COLO668 (cell line): ENCODE measurements around the gene IFTAP.
"Not testable (repeated sequence)": the region's sequence is repeated elsewhere in the genome, so short reads cannot be mapped to it uniquely, and the experiment has no call there.

Experiments
- DNase-seq: peaks from one replicate; lab custom pipeline; 2025; ENCODE audit not compliant: unreplicated experiment; lab: John Stamatoyannopoulos, UW

The IFTAP gene, protein sequence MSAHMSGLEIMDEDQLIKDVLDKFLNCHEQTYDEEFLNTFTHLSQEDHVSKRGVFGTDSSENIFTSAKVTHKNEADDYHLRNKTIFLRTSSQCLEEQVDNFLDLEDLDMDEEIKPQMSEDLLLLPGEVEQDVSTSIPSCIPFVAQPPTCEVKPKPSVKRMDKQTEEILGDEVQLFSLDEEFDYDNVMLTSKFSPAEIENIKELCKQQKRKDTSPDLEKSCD

DNA sequence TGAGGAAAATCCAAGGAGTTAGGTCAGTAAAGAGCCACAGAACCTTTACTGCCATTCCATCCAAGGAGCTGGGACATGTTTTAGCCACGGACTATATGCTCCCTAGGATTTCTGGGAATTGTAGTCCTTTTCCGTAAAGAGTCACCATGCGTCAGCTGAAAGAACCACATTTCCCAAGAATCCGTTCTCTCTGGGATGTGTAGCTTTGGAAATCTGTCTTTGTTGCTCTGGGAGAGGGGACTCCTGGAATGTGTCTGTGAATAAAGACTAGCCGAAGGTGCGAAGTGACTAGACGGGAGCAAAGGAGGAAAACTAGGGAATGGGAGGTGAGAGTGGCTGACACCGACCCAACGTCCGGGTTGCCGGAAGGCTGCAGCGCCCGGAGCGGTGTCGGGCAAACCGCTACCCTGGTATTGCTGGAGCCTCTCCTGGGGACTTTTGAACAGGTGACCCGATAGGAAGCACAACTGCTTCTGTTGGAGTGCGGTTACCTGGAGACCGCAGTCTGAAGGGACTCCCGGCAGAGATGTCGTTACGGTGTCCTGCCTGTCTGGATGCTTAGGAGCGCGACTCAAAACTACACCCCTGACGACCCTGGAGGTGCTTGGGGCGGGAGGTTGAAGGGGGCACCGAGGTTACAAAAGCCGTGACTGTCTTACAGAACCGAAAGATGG, at the start of gene IFTAP:
Gene IFTAP (plus strand): TSS at position 187 of the 674 bp plus-strand sequence. CDS start 15,602 bp downstream, outside the sequence.
- peak; percentile 67 for DNase-seq

DNA sequence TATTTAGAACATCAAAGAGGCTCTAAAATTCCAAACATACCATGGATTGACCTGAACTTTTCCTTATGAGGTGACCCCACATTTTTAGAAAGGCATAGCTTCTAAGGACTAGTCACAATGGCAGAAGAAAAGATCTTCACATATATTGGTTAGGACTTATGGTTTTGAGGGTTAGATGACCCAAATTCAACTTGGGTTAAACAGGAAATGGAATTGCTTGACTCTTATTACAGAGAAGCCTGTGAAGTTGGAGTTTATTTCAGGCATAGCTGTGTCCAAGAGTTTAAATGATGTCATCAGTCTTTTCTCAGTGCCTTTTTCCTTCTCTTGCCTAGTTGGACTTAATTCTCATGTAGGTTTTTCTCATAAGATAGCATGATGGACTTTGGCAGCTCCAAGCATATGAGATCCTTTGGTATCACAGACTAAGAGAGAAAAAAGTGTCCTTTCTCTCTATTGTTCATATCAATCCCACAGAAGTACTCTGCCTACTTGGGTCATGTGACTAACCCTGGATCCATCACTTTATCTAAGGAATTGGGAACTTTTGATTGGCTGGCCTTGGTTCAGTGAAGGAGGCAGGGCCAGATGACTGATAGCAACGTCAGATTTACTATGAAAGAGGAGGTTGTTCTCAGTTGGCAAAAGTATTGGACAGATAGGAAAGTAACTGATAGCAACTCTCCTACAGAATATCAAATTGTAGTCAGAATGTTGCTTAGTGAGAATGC, 43.8 kb upstream of the IFTAP start:
- DNase-seq: no peak

DNA sequence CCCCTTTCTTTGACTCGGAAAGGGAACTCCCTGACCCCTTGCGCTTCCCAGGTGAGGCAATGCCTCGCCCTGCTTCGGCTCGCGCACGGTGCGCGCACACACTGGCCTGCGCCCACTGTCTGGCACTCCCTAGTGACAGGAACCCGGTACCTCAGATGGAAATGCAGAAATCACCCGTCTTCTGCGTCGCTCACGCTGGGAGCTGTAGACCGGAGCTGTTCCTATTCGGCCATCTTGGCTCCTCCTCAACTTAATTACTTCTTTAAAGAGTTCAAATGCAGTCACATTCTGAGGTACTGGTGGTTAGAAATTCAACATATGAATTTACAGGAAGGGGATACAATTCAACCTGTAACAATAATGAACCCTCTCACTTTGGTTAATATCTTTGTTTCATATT, 36.9 kb upstream of the IFTAP start:
- not testable (repeated sequence) for DNase-seq

DNA sequence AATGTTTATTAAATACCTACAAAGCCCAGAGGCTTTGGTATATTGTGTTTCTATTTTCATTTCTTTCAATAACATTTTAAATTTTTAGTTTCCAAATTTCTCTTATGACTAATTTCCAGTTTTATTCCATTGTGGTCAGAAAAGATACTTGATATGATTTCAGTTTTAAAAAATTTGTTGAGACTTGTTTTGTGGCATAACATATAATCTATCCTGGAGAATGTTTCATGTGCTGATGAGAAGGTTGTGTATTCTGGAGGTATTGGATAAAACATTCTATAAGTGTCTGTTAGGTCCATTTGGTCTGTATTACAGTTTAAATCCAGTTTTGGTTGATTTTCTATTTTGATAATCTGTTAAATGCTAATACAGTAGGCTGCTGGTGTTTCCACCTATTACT, 36.3 kb upstream of the IFTAP start:
- no peak for DNase-seq

DNA sequence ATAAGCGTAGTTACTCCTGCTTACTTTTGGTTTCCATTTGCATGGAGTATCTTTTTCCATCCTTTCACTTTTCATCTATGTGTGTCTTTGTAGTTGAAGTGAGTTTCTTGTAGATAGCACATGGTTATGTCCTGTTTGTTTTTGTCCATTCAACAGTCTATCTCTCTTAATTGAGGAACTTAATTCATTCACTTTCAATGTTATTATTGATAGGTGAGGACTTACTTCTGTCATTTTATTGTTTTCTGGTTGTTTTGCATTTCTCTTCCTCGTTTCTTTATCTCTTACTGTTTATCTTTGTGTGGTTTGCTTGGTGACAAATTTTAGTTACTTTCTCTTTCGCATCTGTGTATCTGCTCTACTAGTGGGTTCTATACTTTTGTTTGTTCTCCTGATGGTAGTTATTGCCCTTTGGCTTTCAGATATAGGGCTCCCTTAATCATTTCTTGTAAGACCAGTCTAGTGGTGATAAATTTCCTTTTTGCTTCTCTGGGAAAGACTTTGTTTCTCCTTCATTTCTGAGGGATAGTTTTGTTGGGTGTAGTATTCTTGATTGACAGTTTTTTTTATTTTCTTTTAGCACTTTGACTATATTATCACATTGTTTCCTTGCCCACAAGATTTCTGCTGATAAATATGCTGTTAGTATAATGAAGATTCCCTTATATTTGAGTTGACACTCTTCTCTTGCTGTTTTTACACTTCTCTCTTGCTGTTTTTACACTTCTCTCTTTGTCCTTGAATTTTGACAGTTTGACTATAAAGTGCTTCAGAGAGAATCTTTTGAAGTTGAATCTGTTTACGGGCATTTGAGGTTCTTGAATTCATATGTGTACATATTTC, 35.5 kb upstream of the IFTAP start:
- no peak for DNase-seq

DNA sequence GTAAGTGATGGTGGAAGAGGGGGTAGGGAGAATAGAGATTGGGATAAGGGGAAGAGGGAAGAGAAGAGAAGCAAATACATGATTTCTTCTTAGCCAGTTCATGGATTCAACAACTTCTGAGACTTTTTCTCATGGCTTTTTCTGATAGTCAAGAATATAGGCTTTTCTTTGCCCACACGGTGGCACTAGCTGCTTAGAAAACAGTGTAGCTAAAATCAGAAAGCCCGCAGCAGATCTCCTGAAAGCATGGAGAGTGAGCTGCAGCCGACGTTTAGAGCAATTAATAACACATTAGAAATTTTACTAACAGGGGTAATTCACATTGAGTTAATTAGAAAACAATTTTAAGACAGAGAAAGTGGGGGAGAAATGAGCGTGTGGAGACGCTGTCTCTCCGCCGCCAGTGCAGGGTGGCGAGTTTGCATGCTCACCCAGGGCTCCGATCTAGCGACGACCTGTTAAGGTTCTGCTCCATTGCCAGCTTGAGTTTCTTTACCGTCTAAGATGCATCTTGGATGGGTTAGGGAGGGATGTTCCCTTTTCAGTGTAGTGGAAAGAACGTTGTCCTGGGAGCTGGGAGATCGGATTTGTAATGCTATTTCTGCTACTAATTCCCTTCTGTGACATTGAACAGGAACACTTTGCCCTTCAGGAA, 29.8 kb upstream of the IFTAP start:
- DNase-seq: peak; percentile 28

DNA sequence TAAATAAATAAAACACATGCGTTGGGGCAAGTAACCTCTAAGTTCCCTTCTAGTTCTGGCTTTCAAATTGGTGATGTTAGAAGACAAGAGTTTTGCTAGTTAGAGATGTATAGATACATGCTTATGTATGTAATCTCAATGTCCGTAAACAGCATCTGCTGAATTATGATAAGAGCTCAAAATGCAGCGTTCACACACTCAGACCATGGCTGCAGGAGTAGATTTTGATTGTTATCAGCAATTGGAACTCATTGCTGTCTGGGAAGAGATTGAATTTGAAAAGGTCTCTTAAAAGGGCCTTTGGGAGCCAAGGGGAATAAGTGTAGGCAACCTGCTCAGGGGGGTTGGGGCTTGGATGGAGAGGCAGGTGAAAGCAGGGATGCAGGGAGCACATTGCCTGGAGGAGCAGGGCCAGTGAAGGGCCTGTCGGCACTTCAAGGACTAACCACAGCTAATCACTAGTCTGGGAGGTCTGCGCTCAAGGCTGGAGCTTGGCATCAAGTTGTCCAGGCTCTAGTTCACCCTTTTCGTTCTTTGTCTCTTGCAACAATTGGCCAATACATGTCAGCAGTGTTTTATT, 29.2 kb upstream of the IFTAP start:
- no peak for DNase-seq

DNA sequence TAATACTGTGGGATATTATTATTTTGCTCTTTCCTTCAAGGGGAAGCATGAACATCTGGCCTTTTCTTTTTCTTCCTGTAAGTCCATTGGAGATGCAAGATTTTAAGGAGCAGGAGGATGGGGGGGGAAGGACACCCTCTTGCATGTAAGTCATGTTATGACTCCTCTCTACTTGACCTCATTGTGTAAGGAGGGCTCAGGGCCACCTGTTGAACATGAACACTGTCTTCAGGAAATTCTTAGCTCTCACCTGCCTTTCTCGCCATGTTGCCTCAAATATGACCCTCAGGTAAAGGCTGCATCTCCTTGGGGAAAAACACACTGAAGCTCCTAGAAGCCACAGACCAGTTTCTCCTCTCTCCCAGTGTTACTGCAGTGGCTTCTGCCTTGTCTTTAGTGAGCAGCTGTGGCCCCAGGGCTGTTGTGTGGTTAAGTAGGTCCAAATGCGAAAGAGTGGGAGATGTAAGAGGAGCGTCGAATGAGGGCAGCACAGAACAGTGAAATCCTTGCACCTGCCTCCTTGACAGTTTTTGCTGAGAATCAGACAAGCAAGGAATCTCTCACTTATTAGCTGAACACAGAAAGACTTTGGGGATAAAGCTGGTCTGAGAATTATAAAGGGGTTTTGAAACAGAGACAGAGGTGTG, 27.8 kb upstream of the IFTAP start:
- no peak for DNase-seq

DNA sequence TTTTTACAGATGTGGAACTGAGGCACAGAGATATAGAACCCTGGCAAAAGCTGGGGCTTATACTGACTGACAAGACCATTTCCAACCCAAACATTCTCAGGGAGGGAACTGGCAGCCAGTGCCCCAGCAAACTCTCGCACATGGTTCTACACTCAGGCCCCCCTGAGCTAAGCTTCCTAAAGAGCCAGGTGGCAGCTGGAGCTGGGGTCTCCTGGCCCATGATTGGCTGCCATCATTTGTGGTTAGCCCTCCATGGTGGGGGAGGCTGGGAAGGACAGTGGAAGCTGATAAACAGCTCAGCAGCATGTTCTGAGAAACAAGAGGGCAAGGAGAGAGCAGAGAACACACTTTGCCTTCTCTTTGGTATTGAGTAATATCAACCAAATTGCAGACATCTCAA, 26.6 kb upstream of the IFTAP start, which contains the start of gene RAG1:
Gene RAG1 (plus strand): TSS at position 314 of the 400 bp plus-strand sequence. CDS start 5,298 bp downstream, outside the sequence.
- no peak for DNase-seq

DNA sequence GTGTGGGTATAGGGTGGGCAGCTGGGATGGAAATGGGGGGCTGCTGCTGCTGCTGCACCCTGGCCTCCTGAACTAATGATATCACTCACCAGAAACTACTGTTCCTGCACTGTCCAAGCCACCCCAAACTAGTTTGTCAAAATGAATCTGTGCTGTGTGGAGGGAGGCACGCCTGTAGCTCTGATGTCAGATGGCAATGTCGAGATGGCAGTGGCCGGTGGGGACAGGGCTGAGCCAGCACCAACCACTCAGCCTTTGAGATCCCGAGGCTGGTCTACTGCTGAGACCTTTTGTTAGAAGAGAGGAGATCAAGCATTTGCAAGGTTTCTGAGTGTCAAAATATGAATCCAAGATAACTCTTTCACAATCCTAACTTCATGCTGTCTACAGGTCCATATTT, 25.2 kb upstream of the IFTAP start:
- no peak for DNase-seq

DNA sequence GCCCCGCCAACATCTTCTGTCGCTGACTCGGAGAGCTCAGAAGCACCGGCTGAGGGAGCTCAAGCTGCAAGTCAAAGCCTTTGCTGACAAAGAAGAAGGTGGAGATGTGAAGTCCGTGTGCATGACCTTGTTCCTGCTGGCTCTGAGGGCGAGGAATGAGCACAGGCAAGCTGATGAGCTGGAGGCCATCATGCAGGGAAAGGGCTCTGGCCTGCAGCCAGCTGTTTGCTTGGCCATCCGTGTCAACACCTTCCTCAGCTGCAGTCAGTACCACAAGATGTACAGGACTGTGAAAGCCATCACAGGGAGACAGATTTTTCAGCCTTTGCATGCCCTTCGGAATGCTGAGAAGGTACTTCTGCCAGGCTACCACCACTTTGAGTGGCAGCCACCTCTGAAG, 19.8 kb upstream of the IFTAP start:
- DNase-seq: peak; percentile 16

DNA sequence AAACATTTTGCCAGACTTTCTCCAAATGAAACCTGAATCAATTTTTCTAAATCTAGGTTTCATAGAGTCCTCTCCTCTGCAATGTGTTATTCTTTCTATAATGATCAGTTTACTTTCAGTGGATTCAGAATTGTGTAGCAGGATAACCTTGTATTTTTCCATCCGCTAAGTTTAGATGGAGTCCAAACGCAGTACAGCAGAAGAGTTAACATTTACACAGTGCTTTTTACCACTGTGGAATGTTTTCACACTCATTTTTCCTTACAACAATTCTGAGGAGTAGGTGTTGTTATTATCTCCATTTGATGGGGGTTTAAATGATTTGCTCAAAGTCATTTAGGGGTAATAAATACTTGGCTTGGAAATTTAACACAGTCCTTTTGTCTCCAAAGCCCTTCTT, 16.9 kb upstream of the IFTAP start:
- DNase-seq: no peak

DNA sequence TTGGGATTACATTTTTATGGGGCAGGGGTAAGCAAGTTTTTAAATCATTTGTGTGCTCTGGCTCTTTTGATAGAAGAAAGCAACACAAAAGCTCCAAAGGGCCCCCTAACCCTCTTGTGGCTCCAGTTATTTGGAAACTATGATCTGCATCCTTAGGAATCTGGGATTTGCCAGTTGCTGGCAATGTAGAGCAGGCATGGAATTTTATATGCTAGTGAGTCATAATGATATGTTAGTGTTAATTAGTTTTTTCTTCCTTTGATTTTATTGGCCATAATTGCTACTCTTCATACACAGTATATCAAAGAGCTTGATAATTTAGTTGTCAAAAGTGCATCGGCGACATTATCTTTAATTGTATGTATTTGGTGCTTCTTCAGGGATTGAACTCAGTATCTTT, 16.4 kb upstream of the IFTAP start:
- DNase-seq: no peak

DNA sequence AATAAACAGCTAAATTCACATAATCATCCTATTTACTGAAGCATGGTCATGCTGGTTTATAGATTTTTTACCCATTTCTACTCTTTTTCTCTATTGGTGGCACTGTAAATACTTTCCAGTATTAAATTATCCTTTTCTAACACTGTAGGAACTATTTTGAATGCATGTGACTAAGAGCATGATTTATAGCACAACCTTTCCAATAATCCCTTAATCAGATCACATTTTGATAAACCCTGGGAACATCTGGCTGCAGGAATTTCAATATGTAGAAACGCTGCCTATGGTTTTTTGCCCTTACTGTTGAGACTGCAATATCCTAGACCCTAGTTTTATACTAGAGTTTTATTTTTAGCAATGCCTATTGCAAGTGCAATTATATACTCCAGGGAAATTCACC, 15.8 kb upstream of the IFTAP start:
- no peak for DNase-seq

DNA sequence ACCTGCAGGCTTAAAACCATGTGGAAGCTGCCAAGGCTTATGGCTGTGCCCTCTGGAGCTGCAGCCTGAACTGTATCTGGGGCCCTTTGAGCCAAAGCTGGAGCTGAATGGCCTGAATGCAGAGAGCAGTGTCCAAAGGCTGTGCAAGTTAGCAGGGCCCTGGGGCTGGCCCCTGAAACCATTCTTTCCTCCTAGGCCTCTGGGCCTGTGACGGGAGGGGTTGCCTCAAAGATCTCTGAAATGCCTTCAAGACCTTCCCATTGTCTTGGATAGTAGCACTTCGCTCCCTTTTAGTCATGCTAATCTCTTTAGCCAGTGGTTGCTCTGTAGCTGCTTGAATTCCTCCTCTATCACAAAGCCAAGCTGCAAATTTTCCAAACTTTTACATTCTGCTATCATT, 12.8 kb upstream of the IFTAP start:
- no peak for DNase-seq

DNA sequence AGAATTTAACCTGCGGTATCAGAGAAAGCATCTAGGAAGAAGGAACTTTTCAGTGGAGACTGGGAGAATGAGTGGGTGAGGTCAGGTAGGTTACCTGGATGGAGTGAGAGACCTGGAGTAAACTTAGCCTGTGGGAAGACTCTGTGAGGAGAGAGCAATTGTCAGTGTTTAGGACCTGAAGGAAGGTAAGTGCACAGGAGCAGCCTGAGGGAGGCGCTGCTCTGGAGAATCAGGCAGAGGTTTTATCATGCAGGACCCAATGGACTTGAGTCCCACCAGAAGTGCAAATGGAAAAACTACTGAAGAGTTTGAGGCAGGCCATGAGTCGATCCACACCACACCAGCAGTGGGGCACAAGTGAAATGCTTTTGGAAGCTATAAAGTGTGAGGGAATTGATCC, 10.6 kb upstream of the IFTAP start:
- DNase-seq: no peak

DNA sequence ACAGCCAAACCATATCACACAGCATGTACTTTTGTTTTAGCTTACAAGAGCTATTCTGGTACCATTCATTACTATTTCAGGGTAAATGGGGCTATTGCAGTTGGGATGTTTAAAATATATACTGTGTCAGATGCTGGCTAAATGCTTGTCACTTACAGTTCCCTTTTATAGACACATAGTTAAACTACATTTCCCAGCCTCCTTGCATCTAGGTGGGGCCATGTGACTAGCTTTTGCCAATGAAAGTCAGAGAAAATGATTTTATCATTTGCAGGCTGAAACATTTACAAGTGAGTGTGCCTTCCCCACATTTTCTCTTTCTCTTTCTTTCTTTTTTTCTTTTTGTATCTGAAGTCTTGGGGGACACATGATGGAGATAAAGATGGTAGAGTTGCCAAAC, 7.8 kb upstream of the IFTAP start:
- DNase-seq: no peak

DNA sequence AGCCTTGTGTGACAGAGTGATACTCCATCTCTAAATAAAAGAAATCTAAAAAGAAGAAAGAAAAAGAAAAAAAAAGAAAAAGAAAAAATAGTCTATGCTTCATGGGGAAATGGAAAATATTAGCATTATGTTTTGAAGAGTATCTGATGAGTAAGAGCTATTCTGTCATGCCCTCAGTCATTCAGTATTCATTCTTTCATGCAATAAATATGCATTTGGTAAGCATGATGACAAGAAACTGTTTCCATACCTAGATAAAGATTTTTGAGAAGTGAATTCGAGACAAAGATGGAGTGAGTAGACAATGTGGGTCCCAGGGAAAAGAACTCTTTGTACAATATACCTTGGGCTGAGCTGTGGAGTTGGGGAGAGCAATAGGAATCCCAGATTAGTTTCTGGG, 6.2 kb upstream of the IFTAP start:
- DNase-seq: no peak

DNA sequence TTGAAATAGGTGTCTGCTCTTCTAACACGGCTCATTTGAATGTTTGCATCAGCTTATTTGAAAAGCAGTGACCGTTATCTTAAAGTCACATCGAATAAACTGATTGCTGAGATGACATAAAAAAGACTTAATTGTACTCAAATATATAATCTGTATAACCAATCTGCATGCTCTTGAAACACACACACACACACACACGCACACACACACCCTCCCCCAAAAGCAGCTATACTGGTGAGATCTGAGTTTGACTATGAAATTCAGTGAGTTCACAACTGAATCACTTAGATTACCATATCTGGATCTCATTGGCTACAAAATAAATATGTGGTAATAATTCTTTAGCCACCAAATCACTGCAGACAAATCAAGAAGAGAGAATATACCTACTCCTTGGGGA, 3.8 kb upstream of the IFTAP start:
- no peak for DNase-seq

DNA sequence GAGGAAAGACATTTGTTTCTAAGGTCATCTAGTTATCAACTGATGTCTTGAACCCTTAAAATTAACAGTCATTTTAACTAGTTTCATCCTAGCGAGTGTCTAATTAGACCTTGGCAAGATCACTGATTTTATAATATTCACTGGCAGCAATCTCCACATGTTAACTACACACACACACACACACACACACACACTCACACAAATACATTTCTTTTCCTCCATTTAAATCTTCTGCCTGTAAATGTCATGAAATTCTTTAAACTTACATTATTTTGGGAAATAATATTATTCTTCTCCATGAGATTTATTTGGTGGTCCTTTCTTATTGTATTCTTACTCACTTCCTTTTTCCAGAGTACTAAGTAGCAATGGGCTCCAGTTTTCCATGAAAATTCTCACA, 2.9 kb upstream of the IFTAP start:
- no peak for DNase-seq
